ENCODE measurements around the gene TMTC2.

DNA sequence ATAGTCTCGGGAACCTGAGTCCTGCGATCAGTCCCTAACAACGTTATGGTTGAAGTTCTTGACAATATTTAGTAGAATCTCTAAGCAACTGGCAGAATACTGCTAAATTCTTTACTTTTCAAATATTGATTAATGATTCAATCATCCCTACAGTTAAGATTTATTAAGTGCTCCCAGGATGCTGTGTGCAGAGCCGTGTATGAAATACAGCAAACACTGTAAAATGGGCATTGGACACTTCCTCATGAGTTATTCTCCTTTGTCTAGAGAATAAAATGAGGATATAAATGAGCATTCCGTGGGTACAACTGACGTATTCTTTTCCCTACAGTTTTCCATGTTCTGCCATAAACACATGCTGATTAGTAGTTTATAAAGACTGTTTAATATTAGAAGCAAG, 372.4 kb downstream of the TMTC2 start:
- TF ChIP-seq EZH2 (IDR thresholded peaks at IDR 0.05; ENCODE audit: insufficient read depth, poor library complexity, severe bottlenecking) (no peak), EZH2phosphoT487 (IDR thresholded peaks at IDR 0.05; ENCODE audit: insufficient read depth, low read depth) (no peak)

Measured in GM23248 (cell line).